SIG-M5 treated with dmso at 0.1 percent for 504 hours (cell line): Measurements from ENCODE around the gene R3HDM2.
A peak's percentile ranks its signal among the peaks of the same experiment; 100 is the strongest.

Source experiments
- DNase-seq: peaks from one replicate; lab custom pipeline; 2025; ENCODE audit not compliant: unreplicated experiment; lab: John Stamatoyannopoulos, UW

R3HDM2 gene

DNA sequence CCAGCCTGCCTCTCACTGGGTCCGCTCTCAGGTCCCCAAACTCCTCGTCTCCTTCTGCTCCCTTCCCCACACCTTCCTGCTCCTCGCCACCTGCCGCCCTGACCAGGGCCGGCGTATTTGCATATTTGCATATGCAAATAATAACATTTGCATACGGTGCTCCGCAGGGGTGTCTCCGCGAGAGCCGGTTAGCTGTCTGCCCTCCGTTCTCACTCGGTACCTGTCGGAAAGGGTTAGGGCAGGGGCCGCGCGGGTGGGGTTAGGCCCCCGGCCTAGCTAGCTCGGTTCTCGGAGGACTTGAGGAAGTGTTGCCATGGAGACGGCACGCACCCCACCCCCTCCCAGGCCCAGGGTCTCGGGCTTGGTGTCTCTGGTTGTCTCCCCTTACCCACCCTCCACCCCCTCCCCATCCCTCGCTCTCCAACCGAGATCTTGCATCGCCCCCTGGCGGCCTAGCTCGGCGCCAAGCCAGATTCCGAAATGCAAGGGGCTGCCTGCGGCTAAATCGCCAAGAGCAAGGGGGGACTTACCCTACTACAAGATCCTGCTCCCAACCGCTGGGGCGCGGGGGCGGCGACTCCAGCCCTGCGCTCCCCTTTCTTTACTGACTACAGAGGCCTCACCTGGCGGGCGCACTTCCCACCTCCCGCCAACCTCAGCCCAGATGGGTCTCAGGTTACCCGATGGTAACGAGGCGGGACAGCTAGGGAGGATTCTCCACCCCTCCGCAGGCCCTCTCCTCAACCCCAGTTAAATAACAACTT lies 188.0 kb downstream of the R3HDM2 start:
- DNase-seq, result peak; percentile 60

DNA sequence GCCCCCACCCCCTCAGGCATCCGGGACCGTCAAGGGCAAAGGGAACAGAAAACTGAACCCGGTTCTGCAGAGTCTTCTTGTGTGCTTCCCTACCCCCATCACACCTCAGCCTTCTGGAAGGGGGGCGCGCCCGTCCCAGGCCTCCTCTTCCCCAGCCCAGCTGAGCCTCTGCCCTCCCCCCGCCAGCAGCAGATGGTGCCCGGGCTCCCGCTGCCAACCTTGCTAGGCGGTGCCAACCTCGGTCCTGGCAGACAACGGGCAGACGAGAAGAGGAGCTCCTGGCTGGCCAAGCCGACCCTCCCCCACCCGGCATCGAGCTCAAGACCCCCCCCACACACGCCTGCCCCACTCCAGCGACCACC lies 188.5 kb downstream of the R3HDM2 start:
- no peak for DNase-seq

DNA sequence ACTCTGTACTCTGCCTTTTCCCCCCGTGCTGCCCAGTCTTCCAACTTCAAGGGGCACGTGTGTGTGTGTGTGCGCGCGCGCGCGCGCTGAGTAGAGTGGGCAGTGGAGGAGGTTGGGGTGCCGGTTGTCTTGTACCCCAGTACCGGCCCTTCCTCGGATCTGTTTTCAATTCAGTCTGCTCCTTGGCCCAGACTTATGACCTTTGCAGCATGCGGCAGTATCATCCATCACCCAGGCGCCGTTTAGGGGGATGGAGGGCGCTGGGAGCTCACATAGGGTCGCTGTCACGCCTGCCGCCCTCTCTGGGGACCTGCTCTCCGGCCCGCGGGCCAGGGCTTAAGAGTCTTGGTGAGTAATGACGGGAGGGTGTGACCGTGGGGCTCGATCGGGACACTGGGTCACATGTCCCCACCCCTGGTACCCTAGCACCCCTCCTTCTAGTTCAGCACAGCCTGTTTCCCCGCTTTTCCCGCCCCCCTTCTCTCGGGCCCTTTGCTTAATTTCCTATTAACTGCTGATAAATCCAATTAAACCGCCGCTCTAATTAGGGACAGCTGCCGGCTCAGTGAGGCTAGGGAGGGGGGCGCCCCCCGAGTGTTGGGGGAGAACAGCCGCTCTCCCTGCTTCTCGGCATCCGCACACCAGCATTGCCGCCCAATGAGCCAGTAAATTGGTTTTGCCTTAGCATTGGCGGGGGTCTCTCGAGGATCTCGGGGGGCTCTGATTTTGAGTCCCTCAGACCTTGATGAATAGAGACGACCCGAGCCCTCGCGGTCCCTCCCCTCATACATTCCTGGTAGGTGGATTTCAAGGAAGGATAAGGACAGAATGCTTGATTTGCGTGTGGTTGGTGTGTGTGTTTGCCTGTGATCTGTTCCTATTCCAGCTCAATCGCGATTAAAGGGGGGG lies 189.2 kb downstream of the R3HDM2 start:
- DNase-seq, result no peak

DNA sequence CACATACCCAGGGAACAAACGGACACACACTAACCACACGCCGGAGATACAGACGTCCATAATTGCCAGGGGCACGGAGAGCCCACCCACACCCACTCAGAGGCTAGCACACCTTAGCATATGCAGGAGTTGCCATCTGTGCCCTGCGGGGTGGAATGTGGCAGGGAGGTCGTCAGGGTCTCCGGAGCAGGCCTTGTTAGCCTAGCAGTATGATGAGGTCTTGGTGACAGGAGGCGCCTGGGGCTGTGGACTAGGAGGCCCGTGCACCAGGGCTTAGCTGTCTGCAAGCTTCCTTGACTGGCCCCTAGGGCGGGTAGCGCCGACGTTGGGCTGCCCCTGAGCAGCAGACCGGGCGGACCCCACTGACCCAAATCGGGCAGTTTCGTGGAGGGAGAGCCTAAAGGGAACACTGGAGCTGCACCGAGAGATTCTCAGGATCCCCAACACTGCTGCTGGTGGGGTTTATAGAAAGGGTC lies 189.9 kb downstream of the R3HDM2 start:
- DNase-seq, result peak; percentile 37

DNA sequence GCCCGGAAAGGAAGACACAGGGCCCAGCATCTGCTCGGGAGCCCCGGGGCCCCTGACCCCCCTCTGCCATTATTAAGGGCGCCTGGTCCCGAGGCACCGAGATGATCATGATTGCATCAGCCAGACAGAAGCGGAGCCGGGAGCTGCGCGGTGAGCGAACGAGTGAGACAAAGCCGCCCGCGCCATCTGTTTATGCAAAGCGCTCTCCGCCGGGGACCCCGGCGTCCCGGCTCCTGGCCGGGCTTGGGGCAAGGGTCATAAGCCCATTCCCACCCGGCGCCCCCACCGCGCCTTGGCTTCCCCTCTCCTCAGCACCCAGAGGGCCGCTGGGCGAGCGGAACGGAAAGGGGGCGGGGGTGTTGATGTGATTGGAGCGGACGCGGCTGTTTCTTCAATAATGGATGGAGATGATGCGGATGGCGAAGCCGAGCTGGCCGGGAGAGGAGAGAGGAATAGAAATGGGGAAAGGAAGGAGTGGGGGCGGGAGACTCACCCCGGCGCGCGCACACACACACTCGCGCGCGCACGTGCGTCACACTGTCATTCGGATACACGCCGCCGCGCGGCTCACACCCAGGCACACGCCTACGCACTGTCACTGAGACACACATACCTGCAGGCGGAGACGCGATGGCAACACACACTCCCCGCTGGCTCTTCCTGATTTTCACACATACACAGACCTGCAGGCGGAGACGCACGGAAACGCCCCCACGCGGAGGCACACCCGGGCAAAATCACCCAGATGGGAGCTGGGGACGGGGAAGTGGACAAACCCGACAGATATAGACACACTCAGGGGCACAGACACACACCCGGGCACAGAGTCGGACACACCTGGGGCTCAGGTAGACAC lies 190.5 kb downstream of the R3HDM2 start:
- DNase-seq, result peak; percentile 79

DNA sequence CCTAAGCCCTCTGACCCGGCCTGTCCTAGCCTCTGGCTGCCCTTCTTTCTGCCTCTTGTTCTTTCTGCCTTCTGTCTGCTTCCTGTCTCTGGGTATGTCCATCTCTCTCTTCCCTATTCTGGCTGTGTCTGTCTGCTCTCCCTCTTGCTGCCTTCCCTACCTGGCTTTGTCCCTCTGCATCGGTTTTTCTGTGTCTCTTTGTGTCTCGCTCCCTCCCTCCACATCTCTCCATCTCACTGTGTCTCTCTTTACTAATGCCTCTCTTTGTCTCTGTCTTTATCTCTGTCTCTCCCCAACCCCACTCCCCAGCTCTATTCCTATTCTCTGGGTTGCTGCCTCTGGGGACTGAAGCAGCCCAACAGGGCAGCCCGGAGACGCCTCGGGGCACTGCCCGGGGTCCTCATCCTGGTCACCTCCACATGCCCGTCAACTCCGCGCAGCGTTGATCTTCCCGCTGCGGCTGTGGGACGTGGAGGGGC lies 191.2 kb downstream of the R3HDM2 start:
- peak; percentile 60 for DNase-seq

DNA sequence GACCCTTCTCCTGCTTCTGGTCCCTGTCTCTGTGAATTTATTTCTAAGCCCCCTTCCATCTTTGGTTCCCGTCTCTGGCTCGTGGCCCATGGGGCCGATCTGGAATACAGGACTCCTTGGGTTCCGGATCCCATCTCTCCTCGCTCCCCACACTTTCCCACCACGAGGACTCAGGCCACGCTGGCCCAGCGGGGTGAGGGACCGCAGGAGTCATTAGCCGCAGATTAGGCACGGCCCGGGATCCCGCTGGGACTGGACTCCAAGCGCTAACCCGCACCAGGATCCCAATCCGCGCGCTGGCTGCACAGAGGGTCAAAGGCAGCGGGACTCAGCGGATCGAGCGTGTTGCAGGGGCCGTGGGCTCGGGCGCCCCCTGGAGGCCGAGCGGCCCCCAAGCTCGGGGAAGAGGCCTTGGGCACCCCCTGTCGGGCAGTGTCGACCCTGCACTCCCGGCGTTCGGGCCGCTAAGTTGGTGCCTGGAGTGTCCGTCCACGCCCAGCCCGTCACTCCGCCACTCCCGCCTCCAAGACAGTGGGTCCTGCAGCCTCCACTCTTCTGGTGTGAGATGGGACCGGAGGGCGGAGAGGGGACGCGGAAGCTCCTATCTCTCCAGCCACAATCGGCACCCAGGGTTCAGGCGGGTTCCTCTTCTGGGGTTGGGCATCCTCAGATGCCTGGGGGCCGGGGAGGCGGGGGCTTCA lies 191.8 kb downstream of the R3HDM2 start:
- peak; percentile 80 for DNase-seq

DNA sequence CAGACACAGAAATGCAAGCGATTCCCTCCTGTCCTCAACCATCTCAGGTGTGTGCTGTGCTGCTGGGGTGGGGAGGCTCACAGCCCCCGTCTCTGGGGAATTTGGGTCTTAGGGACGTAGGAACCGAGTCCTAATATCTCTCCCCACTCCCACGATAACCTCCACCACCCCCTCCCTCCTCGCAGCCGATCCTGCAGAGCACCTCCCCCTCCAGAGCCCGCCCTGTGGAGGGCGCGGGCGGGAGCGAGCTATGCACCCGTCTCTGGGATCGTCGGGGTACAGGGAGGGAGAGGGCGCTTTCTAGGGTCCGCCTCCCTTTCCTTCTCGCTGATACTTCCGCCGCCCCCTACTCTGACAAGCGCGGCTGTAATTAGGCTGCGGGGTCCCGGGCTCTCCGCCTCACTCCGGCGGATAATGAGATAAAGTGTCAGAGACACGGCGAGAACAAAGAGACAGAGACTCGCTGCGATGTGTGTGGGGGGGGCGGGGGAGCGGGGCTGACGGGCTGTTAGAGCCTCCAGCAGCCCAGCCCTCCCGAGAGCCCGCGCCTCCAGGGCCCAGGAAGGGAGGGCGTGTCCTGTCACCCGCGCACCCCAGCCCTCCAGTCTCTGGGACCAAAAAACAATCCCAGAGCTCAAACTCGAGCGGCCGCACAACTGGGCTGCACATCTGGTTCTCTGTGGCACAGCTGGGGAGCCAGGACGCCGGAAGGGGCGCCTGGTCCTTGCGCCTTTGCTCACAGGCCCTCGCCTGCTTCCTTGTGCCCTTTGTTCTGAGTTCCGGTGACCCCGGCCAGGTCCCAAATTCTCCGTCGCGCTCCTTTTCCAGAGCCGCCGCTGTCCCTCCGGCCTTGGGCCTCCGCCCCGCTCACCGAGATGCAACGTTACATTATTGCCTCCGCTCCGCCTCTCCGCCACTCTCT lies 192.7 kb downstream of the R3HDM2 start:
- no peak for DNase-seq

DNA sequence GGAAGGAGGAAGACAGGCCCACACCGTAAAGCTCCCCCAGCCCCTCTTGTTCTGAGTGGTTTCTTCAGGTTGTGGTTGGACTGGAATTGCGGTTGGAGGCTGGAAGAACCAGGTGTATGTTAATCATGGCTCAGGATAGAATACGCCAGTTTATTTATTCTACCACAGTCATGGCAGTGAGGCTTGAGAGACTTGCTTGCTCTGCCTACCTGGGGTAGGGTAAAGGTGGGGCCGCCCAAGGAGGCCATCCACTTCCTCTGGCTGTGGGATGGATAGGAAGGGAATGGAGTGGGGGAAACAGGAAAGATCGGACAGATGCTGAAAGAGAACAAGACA lies 193.3 kb downstream of the R3HDM2 start:
- no peak for DNase-seq

DNA sequence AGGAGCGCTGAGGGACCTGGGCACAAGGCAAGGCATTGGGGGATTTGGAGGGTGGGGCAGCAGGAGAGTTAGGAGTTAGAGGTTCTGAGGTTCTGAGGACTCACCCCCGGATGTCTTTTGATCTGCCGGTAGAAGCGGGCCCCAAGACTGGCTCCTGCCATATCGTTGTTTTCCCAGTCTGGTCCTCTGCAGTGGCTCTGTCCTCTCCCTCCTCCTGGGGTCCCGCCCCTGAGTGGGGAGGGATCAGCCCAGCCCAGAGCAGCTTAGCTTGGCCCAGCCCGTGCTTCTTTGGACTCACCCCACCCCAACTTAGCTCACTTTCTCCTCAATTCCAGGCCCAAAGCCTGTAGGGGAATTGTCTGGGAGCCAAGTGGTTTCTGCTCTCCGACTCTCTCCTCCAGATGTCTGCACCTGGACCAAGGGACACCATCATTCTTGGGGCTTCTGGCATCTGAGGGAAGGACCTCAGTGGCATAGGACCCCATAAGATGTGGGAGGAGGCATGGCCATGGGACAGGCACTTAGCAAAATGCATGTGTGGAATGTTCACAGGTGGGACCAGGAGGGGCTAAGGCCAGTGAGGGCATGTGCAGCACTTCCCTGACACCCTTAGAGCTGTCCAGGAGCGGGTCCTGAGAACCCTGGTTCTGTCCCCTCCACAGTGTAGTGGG lies 193.8 kb downstream of the R3HDM2 start:
- no peak for DNase-seq

DNA sequence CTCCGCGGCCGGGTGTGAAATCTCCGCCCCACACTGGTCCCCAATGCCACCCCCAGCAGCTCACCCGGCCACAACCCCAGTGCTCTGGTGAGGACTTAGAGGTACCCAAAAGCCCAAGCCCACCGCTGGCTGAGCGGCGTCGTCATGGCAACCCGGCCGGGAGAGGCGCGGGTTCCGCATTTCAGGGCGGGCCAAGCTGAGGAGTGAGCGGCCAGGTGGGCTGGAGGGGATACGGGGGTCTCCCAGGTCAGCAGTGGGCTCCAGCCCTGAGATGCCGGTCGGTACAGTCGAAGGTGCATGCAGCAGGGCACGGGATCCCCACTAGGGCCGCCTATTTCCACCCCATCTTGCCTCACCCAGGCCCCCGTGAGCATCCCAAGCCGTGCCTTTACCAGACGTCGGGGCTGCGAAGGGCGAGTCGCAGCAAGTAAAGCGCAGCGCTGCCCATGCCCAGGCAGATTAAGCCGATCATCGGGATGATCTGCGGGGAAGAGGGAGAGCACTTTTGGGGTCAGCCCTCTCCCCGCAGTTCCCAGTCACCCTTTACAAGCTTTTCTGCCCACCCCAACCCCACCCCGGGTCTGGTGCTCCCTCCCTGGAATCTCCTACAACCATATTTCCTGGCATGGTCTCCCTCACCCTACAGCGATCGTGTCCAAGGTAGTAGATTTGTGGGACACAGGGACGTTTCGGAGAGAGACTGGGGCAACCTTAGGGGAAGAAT lies 194.5 kb downstream of the R3HDM2 start:
- no peak for DNase-seq

DNA sequence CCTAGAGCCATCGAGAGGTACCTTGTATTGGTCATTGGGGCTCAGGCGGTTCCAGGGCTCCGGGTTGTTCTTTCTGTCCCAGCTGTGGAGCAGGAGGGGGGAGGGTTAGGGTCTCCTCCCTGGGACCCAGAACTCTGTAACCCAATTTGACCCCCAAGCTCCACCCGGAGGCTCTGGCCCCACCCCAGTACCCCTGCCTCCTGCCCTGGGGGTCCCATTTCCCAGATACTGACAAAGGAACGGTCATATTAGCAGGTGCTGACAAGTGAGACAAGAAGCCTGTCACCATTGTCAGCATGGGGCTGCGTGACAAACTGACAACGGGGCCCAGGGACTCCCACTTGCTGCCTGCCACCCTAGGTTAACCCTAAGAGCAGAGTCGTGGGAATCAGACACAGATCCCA lies 195.1 kb downstream of the R3HDM2 start:
- no peak for DNase-seq

DNA sequence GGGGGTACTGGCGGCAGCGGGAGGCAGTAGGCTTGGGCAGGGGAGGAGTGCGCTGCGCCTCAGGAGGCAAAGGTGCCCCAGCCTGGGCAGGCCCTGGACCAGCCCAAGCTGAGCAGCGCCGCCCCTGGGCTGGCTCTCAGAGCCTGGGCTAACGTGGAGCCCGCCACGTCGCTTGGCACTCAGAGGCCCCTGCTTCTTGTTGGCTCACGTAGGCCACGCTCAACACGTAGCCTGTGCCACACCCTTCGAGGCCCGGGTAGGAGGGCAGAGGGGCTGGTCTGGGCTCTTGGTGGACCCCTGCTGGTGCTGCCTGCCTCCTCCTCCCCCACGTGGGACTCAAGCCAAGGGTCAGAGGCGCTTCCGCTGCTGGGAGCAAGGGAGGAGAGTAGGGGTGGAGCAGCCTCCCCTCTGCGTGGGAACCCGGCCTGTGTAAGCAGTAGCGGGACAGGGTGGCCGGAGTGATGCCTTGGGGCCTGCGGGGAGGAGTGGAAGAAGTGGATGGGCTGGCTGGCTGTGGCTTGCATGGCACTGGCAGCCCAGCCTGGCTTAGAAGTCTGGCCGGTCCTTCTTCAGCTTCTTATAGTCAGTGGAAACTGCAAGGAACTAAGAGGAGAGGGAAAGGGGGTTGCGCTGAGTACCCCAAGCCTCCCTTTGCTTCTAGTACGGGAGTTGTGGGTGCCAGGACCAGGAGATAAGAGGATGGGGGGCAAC lies 195.7 kb downstream of the R3HDM2 start:
- no peak for DNase-seq

DNA sequence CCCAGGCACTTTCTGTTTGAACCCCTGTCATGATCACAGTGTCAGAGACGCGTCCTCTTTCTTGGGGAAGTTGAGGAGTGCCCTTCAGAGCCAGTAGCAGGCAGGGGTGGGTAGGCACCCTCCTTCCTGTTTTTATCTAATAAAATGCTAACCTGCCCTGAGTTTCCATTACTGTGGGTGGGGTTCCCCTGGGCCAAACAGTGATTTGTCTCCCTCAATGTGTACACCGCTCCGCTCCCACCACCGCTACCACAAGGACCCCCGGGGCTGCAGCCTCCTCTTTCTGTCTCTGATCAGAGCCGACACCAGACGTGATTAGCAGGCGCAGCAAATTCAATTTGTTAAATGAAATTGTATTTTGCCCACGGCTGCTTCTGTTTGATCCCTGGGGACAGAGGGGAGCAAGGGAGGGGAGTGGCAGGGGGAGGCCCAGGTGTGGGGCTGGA lies 196.2 kb downstream of the R3HDM2 start:
- peak; percentile 27 for DNase-seq

DNA sequence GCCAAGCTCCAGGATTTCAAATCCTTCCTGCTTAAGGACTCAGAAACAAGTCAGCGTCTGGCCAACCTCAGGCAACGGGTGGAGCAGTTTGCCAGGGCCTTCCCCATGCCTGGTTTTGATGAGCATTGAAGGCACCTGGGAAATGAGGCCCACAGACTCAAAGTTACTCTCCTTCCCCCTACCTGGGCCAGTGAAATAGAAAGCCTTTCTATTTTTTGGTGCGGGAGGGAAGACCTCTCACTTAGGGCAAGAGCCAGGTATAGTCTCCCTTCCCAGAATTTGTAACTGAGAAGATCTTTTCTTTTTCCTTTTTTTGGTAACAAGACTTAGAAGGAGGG lies 196.6 kb downstream of the R3HDM2 start:
- no peak for DNase-seq

DNA sequence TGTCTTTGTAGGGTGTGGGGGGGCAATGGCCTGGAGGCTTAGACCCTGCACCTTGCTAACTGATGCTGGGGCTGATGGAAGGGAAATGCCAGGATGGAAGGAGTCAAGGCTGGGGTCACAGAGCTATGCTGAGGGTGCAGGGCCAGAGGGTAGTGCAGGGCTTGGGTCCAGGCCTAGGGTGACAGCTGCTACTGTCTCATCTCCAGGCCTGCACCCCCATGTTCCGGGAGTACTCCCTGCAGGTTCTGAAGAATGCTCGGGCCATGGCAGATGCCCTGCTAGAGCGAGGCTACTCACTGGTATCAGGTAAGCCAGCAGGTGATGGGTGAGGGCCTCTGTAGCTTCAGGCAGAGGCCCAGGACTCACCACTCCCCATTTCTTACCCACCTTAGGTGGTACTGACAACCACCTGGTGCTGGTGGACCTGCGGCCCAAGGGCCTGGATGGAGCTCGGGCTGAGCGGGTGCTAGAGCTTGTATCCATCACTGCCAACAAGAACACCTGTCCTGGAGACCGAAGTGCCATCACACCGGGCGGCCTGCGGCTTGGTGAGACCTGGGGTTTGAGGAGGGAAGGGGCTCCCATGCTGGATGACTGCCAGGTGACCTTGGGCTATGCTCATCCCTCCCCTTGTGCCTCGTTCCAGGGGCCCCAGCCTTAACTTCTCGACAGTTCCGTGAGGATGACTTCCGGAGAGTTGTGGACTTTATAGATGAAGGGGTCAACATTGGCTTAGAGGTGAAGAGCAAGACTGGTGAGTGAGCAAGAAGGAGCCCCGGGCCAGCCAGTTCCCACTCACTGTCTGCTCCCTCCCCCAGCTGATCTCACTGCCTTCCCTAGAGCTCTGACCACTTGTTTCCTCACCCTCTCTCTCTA lies 197.2 kb downstream of the R3HDM2 start:
- no peak for DNase-seq
